ENCODE results near the gene L1TD1.
"Not testable (repeated sequence)": the region's sequence is repeated elsewhere in the genome, so short reads cannot be mapped to it uniquely, and the experiment has no call there.

Gene L1TD1

GRCh38 chr1:62198781-62199125 lies 4.1 kb downstream of the L1TD1 start:
- DNase-seq = no peak

DNA sequence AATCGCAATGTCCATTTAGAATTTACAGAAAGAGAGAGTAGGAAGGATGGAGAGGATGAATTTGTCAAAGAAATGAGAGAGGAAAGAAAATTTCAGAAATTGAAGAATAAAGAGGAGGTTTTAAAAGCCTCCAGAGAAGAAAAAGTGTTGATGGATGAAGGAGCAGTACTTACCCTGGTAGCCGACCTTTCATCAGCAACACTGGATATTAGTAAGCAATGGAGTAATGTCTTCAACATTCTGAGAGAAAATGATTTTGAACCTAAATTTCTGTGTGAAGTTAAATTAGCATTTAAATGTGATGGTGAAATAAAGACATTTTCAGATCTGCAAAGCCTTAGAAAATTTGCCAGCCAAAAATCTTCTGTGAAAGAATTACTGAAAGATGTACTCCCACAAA lies 12.5 kb downstream of the L1TD1 start:
- DNase-seq = no peak

DNA sequence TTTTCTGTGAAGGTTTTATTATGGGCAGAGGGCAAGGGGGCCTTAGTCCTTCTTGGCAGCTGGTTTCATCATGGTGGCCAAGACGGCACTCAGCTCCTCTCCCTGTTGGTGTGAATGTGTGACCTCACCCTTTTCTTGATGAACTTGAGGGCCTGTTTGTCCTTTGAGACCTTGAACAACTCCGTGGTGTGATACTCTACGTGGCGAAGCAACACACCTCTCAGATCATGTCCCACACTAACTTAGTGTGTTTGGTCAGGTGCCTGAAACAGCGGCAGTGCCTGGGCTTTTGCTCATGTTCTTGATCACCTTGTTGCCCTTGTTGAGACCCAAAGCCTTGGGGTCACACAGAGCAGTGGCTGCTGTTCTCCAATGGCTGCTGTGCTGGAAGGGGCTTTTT lies 13.4 kb downstream of the L1TD1 start:
- no peak for DNase-seq

- no peak for DNase-seq
Observed at GRCh38 chr1:62208970-62209369, 14.3 kb downstream of the L1TD1 start.

- no peak for DNase-seq
Observed at GRCh38 chr1:62209931-62210595, 15.4 kb downstream of the L1TD1 start.

DNA sequence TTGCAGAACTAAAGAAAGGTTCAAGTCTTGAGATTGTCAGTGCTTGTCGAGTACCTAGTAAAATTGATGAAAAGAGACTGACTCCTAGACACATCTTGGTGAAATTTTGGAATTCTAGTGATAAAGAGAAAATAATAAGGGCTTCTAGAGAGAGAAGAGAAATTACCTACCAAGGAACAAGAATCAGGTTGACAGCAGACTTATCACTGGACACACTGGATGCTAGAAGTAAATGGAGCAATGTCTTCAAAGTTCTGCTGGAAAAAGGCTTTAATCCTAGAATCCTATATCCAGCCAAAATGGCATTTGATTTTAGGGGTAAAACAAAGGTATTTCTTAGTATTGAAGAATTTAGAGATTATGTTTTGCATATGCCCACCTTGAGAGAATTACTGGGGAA lies 16.3 kb downstream of the L1TD1 start:
- DNase-seq = no peak

GRCh38 chr1:62212411-62212810 lies 17.8 kb downstream of the L1TD1 start:
- no peak for DNase-seq

DNA sequence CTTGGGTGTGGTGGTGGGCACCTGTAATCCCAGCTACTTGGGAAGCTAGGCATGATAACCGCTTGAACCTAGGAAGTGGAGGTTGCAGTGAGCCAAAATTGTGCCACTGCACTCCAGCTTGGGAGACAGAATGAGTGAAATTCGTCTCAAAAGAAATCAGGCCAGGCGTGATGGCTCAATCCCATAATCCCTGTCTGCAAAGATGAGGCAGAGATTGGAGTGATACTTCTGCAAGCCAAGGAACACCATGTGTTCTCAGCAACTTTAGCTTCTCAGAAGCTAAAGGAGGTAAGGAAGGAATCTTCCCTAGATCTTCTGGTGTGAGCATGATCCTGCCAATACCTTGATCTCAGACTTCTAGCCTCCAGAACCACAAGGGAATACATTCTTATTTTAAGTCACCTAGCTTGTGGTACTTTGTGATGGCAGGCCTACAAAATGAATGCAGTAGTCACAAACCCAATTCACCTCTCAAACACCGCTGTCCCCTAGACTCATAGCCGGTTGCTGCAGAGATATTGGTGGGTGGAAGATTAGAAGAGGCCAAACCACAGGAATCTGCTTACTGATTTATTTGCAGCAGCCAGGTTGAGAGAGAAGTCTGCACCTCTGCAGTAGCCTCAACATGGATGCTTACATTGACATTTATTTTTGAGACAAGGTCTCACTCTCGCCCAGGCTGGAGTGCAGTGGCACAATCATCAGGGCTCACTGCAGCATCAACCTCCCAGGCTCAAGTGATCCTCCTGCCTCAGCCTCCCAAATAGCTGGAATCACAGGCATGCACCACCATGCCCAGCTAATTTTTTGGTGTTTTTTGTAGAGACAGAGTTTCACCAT lies 18.6 kb downstream of the L1TD1 start:
- no peak for DNase-seq

GRCh38 chr1:62218604-62219003 lies 24.0 kb downstream of the L1TD1 start:
- DNase-seq = no peak

DNA sequence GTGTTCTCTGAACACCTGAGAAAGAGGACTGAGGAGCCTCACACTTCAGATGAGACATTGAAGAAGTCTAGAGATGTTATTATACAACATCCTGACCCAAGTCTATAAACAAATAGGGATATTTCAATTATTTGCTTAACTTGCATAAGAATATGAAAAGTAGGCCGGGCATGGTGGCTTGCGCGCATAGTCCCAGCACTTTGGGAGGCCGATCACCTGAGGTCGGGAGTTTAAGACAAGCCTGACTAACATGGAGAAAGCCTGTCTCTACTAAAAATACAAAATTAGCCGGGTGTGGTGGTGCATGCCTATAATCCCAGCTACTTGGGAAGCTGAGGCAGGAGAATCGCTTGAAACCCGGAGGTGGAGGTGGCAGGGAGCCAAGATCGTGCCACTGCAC lies 25.8 kb downstream of the L1TD1 start:
- not testable (repeated sequence) for DNase-seq

DNA sequence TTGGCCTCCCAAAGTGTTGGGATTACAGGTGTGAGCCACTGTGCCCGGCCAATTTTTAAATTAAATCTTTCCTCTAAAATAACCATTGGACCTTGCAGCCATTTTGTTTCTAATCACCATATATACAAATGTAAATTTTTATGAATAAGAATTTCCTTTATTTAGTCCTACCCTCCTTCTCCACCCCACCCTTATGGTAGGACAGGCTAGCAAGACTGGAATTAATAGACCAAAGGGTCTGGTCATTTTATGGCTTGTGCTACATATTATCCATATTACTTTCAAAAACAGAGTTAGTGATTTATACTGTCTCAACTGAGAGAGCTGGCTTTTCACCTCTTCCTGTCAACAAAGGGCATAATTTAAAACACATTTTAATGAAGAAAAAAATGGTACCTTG lies 26.5 kb downstream of the L1TD1 start:
- no peak for DNase-seq

DNA sequence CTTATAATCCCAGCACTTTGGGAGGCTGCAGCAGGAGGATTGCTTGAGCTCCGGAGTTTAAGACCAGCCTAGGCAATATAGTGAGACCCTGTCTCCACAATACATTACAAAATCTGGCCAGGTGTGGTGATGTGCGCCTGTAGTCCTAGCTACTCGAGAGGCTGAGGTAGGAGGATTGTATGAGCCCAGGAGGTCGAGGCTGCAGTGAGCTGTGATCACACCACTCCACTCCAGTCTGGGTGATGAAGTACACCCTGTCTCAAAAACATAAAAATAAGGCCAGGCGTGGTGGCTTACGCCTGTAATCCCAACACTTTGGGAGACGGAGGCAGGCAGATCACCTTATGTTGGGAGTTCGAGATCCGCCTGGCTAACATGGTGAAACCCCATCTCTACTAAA lies 27.7 kb downstream of the L1TD1 start:
- DNase-seq = no peak

GRCh38 chr1:62224182-62224581 lies 29.5 kb downstream of the L1TD1 start:
- DNase-seq = no peak

DNA sequence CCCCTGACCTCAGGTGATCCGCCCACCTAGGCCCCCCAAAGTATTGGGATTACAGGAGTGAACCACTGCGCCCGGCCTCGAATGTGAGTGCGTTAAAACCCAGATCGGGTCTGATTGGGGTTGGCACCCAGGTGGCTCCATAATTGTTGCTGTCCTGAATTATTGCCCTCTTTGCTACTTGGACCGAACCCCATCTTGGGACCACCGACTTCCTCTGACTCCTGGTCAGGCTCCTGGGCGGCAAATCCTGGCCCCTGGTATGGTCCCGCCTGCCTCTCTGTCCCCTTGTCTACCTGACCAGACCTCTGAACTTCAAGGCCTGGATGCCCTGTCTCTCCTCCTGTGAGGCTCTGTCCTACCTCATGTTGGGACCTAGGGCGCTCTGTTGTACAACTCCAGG lies 32.8 kb downstream of the L1TD1 start:
- DNase-seq = no peak

- DNase-seq = no peak
Observed at GRCh38 chr1:62228136-62228882, 33.7 kb downstream of the L1TD1 start.

GRCh38 chr1:62228883-62229187 lies 34.2 kb downstream of the L1TD1 start:
- DNase-seq = no peak

GRCh38 chr1:62229468-62229867 lies 34.8 kb downstream of the L1TD1 start:
- no peak for DNase-seq

DNA sequence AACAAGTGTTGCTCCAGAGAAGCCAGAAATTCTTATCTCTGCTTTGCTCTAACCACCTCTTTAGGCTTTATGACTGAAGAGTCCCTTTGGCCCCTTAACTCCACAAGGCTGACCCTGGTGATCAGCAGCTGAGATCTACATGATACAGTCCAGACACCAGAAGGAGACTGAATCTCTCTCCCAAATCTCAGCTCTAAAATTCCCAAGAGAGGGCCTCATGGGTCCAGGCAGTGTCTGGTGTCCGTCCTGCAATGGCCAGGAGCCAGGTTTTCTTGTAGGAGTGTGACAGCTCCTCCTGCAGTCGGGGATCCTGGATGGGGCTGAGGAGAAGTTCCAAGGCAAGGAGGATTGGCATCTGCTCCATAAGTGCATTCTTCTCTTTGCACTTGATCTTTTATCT lies 35.3 kb downstream of the L1TD1 start:
- DNase-seq = no peak

DNA sequence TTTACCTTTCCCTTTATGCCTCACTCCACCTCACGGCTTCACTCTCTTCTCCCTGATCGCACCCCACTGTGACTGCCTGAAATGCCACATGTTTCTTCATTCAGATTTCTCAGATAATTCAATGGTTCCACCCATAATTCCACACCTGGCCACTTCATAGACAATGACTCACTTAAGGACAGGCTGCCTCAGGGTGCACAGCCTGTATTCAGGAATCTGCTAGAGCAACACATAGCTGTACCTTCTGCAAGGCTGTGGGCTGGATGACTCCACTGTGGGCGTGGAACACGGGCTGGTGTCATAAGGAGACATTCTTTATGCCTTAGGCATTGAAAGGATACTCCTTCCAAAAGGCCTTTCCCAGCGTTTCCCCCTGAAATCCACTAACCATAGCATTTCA lies 36.1 kb downstream of the L1TD1 start:
- no peak for DNase-seq

DNA sequence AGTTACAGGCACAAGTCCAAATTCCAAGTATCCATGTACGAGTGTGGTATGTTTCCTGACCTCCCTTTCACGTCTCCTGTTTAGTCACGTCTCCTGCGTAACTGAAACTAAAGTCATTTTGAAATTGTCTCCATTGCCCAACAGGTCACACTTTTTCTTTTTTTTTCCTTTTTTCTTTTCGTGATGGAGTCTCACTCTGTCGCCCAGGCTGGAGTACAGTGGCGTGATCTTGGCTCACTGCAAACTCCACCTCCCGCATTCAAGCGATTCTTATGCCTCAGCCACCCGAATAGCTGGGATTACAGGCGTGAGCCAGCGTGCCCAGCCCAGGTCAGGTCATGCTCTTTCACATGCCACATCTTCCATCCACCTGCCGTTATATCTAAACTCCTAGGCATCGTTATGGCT lies 38.2 kb downstream of the L1TD1 start:
- DNase-seq = no peak

DNA sequence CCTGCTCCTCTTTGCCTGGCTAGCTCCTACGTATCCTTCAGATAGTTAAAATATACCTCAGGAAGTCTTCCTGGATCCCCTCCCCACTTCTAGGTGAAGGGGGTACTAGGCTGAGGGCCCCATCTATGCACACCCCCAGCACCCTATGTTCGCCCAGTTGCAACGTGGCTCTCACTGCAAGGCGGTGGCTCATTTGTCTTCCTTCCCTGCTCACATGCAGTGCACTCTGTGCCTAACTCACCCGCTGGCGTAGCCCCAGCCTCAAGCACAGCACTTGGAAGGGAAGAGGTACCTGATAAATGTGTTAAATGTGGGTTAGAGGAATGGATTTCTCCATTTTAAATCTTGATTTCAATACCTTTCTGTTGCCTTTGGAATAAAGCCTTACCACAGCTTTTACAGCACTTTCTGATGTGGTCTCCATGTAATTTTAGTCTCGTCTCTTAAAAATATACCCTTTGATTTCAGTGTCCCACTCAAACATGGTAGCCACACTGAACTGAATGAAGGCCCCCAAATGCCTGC lies 39.3 kb downstream of the L1TD1 start:
- no peak for DNase-seq

- no peak for DNase-seq
Observed at GRCh38 chr1:62234688-62235087, 40.0 kb downstream of the L1TD1 start.

DNA sequence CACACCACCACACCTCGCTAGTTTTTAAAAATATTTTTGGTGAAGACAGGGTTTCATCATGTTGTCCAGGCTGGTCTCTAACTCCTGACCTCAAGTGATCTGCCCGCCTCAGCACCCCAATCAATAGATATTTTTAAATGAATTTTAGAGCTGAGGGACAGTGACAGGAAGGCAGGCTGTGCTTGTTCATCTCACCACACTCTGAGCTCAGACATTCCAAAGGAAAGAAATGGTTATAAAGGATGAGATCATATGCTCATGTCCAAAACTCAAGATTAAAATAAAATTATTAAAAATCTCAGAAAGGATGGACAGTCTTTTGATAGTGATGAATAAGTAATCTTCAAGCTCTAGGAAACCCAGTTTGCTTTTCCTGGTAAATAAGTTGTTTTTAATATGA lies 40.9 kb downstream of the L1TD1 start:
- DNase-seq = no peak

- DNase-seq = no peak
Observed at GRCh38 chr1:62237361-62237760, 42.7 kb downstream of the L1TD1 start.
